IgD-negative memory B cell (primary cell): ENCODE data around the gene UNC5B. TPM values are rescaled to one million over a fixed set of nuclear protein-coding genes. Genes with fewer than 3 reads are reported as not detected.
"Not testable (repeated sequence)": the region's sequence is repeated elsewhere in the genome, so short reads cannot be mapped to it uniquely, and the experiment has no call there.

Experiments
- H3K27ac Mint-ChIP-seq, 3 donors: one replicate each; pipeline ENCODE4 v1.8.0; 2020 to 2022; ENCODE audit warnings: mild to moderate bottlenecking in 3 of 3, mixed read lengths in 3 of 3, moderate library complexity in 1 of 3
- H3K27me3 Mint-ChIP-seq: one replicate; pipeline ENCODE4 v1.8.0; 2021; ENCODE audit warnings: mixed read lengths
- H3K36me3 Mint-ChIP-seq: one replicate; pipeline ENCODE4 v1.8.0; 2020; ENCODE audit warnings: mild to moderate bottlenecking, mixed read lengths
- H3K4me1 Mint-ChIP-seq, 3 donors: one replicate each; pipeline ENCODE4 v1.8.0; 2020 to 2022; ENCODE audit warnings: mixed read lengths in 3 of 3, mild to moderate bottlenecking in 1 of 3
- H3K4me3 Mint-ChIP-seq, 4 donors: one replicate each; pipeline ENCODE4 v1.8.0; 2020 to 2022; ENCODE audit warnings: mild to moderate bottlenecking in 4 of 4, mixed read lengths in 4 of 4, moderate library complexity in 3 of 4
- H3K9me3 Mint-ChIP-seq, 3 donors: one replicate each; pipeline ENCODE4 v1.8.0; 2020 to 2021; ENCODE audit warnings: mixed read lengths in 3 of 3, mild to moderate bottlenecking in 1 of 3
- polyA plus RNA-seq: library from polyadenylated mRNA; unstranded; fragments of 300-500 nt; fragmentation: Illumina TruSeq; gene quantifications from one replicate; pipeline ENCODE4 v1.2.3, GENCODE V29; 2021

The UNC5B gene
- polyA plus RNA-seq, 1 donor from 2014 or later, result not detected

DNA sequence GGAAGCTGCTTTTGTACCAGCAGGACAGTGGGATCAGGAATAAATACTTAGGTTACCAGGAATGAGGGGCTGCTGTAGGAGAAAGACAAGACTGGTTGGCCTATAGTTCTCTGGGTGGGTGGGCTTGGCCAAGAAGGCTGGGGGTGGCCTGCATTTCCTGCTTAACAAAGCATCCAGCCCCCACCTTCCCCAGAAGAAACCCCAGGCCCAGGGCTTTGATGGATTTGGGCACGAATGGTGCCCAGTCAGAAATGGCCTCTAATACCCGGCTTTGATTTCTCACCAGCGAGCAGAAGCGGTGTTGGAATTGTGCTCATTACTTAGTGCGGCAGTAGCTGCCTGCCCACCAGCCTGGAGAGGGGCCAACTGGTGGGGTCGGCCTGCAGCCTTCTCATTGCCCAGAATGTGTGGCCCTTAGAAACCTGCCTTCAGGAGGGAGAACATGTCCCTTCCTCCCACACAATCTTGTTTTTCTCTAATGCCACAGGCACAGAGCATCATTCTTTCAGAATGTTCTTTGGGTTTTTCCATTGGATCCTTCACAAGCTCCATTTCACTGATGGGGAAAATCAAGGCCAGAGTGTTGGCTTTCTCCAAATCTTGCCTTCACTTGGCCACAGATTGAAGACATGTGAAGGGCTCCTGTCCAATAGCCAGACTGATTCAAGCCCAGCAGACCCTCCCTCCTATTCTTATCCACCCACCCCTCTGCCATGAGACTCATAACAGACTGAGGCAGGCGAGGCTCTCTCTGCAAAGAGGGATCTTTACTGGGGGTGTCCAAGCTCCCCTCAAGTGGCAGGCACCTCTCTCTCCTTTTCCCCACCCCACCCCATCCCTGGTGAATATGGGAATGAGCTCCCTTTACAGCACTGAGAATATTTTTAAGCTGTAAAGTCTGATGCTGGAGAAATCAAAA, 2.5 kb downstream of the UNC5B start:
- peaks cover 6 to 14% (median 7%) of the 10 kb centered on the region in 3 donors for H3K4me1 Mint-ChIP-seq
- no peaks in the 10 kb centered on the region for H3K9me3 Mint-ChIP-seq
- peaks cover 55% of the 10 kb centered on the region for H3K27me3 Mint-ChIP-seq
- no peak overlapping the region for H3K27ac Mint-ChIP-seq
- H3K36me3 Mint-ChIP-seq, result no peaks in the 10 kb centered on the region
- H3K4me3 Mint-ChIP-seq, result peak overlapping the region in 2 of 4 donors; percentile 21 to 79

DNA sequence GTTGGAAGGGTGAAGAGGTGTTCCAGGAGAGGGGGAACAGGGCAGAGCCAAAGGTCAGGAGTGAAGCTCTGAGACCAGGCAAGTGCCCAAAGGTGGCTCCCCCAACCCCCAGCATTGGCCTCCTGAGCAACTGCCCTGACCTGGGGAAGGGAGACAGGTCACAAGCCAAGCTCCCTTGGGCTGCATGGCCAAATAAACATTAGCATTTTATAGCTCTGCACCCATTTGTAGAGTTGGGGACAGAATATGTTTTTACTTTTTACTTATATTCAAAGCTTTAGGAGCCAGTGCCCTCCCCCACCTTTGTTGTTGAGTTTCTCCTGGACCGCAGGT, 4.0 kb downstream of the UNC5B start:
- Mint-ChIP-seq H3K4me1 (peaks cover 6 to 10% (median 7%) of the 10 kb centered on the region in 3 donors), H3K9me3 (no peaks in the 10 kb centered on the region), H3K4me3 (peak overlapping the region in 1 of 4 donors; percentile 63), H3K27ac (no peak overlapping the region), H3K36me3 (no peaks in the 10 kb centered on the region), H3K27me3 (peaks cover 47% of the 10 kb centered on the region)

DNA sequence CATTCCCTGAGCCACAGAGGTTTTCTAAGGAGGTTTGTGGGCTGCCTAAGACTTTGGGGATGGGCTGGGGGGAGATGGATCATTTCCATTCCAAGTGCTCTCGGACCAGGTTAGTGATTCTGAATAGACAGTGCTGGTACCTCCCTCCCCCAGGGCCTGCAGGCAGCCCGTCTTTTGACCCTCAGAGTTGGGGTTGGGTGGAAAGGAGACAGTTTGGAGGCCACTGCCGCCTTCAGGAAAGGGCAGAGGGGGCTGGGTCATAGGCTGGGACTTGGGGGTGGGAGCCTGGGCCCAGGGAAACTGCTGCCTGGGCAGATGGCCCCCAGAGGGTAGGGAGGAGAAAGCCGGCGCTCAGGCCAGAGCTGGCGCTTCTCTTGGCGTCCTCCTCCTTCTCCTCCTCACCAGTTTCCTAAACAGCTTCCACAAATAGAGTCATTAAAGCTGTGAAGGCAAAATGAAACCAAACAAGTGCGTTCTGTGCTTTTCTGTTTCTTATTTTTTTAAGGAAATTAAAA, 4.4 kb downstream of the UNC5B start:
- peaks cover 44% of the 10 kb centered on the region for H3K27me3 Mint-ChIP-seq
- no peaks in the 10 kb centered on the region for H3K36me3 Mint-ChIP-seq
- H3K27ac Mint-ChIP-seq, result no peak overlapping the region
- no peak overlapping the region for H3K4me3 Mint-ChIP-seq
- H3K9me3 Mint-ChIP-seq, result no peaks in the 10 kb centered on the region
- peaks cover 5 to 7% (median 5%) of the 10 kb centered on the region in 3 donors for H3K4me1 Mint-ChIP-seq

- Mint-ChIP-seq H3K27ac (no peak overlapping the region), H3K36me3 (no peaks in the 10 kb centered on the region), H3K4me1 (peaks cover 5% of the 10 kb centered on the region in 3 donors), H3K4me3 (peak overlapping the region in 3 of 4 donors; percentile 5 to 75 (median 21)), H3K9me3 (no peaks in the 10 kb centered on the region), H3K27me3 (peaks cover 41% of the 10 kb centered on the region)
Measured at GRCh38 chr10:71217266-71218045, 5.1 kb downstream of the UNC5B start.

DNA sequence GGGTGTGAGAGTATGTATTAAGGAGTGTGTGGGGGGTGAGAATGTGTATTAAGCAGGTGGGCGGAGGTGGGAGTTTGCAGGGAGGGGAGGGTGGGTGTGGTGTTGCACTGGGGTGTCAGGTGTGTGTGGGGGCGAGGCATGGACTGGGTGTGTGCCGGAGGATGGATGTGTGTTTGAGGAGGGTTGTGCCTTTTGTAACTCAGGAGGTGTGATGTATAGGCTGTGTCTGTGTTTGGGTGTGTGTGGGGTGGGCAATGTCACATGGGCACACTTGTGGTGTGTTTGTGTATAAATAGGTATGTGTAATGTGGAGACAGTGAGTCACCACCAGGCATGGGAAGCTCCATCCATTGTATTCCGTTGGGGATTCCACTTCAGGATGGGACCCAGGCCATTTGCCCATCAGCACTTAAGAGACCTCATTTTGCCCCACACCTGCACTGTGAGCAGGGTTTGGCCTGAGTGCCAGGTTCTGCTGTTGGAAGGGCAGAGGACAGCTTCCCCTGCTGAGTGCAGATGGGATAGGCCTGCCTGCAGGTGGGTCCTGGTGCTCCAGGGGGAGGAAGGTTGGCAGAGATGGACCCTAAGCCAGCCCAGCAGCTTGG, 5.8 kb downstream of the UNC5B start:
- no peaks in the 10 kb centered on the region for H3K36me3 Mint-ChIP-seq
- H3K4me3 Mint-ChIP-seq, result peak overlapping the region in 1 of 4 donors; percentile 75
- H3K9me3 Mint-ChIP-seq, result no peaks in the 10 kb centered on the region
- H3K27me3 Mint-ChIP-seq, result peaks cover 38% of the 10 kb centered on the region
- H3K27ac Mint-ChIP-seq, result peak overlapping the region in 1 of 3 donors; percentile 31
- H3K4me1 Mint-ChIP-seq, result peaks cover 3 to 5% (median 4%) of the 10 kb centered on the region in 3 donors

- no peak overlapping the region for H3K4me3 Mint-ChIP-seq
- H3K27ac Mint-ChIP-seq, result no peak overlapping the region
- H3K36me3 Mint-ChIP-seq, result no peaks in the 10 kb centered on the region
- H3K9me3 Mint-ChIP-seq, result no peaks in the 10 kb centered on the region
- H3K27me3 Mint-ChIP-seq, result peaks cover 34% of the 10 kb centered on the region
- H3K4me1 Mint-ChIP-seq, result peaks cover 0 to 2% (median 2%) of the 10 kb centered on the region in 3 donors
Measured at GRCh38 chr10:71218651-71219050, 6.3 kb downstream of the UNC5B start.

GRCh38 chr10:71219236-71219917, 7.0 kb downstream of the UNC5B start:
- H3K9me3 Mint-ChIP-seq, H3K36me3 Mint-ChIP-seq, H3K4me1 Mint-ChIP-seq, H3K27ac Mint-ChIP-seq: not testable (repeated sequence)
- Mint-ChIP-seq H3K4me3 (peak overlapping the region in 1 of 4 donors; percentile 3), H3K27me3 (peaks cover 28% of the 10 kb centered on the region)

- H3K4me3 Mint-ChIP-seq, result peak overlapping the region in 1 of 4 donors; percentile 3
- H3K9me3 Mint-ChIP-seq, result no peaks in the 10 kb centered on the region
- no peaks in the 10 kb centered on the region for H3K36me3 Mint-ChIP-seq
- peaks cover 0 to 2% (median 0%) of the 10 kb centered on the region in 3 donors for H3K4me1 Mint-ChIP-seq
- H3K27me3 Mint-ChIP-seq, result peaks cover 21% of the 10 kb centered on the region
- no peak overlapping the region for H3K27ac Mint-ChIP-seq
Measured at GRCh38 chr10:71219918-71220688, 7.7 kb downstream of the UNC5B start.

- Mint-ChIP-seq H3K4me3 (no peak overlapping the region), H3K4me1 (peaks cover 0 to 2% (median 0%) of the 10 kb centered on the region in 3 donors), H3K36me3 (no peaks in the 10 kb centered on the region), H3K27ac (no peak overlapping the region), H3K27me3 (peaks cover 21% of the 10 kb centered on the region), H3K9me3 (no peaks in the 10 kb centered on the region)
Measured at GRCh38 chr10:71220689-71221540, 8.5 kb downstream of the UNC5B start.

GRCh38 chr10:71221586-71222202, 9.3 kb downstream of the UNC5B start:
- Mint-ChIP-seq H3K27ac (no peak overlapping the region), H3K9me3 (no peaks in the 10 kb centered on the region), H3K4me1 (peaks cover 0 to 2% (median 0%) of the 10 kb centered on the region in 3 donors), H3K4me3 (no peak overlapping the region), H3K36me3 (peaks cover 1% of the 10 kb centered on the region), H3K27me3 (peaks cover 18% of the 10 kb centered on the region)

DNA sequence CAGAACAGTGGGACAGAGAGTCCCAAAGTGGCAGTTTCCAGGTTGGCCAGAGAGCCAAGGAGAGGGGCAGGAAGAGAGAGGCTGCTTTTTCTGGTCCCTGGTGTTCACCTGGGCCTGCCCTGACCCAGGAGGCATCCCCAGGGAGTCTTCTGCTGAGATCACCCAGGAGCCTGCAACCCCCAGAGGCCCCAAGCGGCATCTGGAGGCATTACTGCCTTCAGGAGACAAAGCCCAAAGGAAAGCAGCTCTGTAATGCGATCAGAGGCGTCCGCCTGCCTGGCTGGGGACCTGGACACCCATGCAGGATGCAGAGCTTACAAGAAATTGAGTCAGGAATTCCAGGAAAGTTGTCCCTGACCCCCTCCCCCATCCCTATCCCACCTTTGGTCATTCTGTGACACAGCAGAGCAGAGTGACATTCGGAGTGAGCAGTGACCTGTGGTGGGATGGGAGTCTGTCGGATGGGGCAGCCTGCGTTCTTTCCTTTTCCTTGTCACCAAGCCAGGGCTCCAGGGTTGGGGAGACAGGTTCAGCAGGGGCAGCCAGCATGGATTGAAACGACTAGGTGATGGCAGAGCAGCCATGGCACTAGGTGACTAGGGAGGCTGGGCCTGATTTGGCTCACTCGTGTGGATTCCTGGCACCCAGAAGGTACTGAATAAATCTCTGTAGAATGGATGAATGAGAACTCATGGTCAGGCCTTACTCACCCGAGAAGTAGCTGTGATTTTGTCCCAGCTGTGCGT, 10.4 kb downstream of the UNC5B start:
- Mint-ChIP-seq H3K27me3 (peaks cover 13% of the 10 kb centered on the region), H3K27ac (peak overlapping the region in 1 of 3 donors; percentile 38), H3K9me3 (no peaks in the 10 kb centered on the region), H3K4me1 (peaks cover 0 to 2% (median 0%) of the 10 kb centered on the region in 3 donors), H3K36me3 (peaks cover 2% of the 10 kb centered on the region), H3K4me3 (no peak overlapping the region)

GRCh38 chr10:71223347-71224058, 11.1 kb downstream of the UNC5B start:
- Mint-ChIP-seq H3K36me3 (peaks cover 2% of the 10 kb centered on the region), H3K9me3 (no peaks in the 10 kb centered on the region), H3K27me3 (peaks cover 10% of the 10 kb centered on the region), H3K4me3 (no peak overlapping the region), H3K4me1 (no peaks in the 10 kb centered on the region), H3K27ac (peak overlapping the region in 1 of 3 donors; percentile 38)
